Activated T-cell treated with anti-CD3 and anti-CD28 coated beads, Interleukin-2, amount 50 U/mL, for 4 hours (primary cell): ENCODE measurements around the gene TRMT13. TPM values are rescaled to one million over a fixed set of nuclear protein-coding genes. Genes with fewer than 3 reads are reported as not detected.
"Not testable (repeated sequence)": the region's sequence is repeated elsewhere in the genome, so short reads cannot be mapped to it uniquely, and the experiment has no call there.

Source experiments
- ATAC-seq, 2 donors: fragments of 200-7000 bp; cut with Tn5 transposase; one replicate each; pipeline ENCODE4 v1.10.0; 2021
- DNase-seq: peaks from one replicate; pipeline ENCODE4 v3.0.0-alpha.2; 2020
- H3K27me3 Mint-ChIP-seq: one replicate; pipeline ENCODE4 v1.8.0; 2021; ENCODE audit warnings: low read depth, mixed read lengths
- H3K36me3 Mint-ChIP-seq: one replicate; pipeline ENCODE4 v1.8.0; 2022; ENCODE audit warnings: mixed read lengths; ENCODE audit not compliant: insufficient read depth
- H3K4me1 Mint-ChIP-seq: one replicate; pipeline ENCODE4 v1.8.0; 2021; ENCODE audit warnings: low read depth, mixed read lengths
- H3K4me3 Mint-ChIP-seq: one replicate; pipeline ENCODE4 v1.8.0; 2021; ENCODE audit warnings: mild to moderate bottlenecking, moderate library complexity, mixed read lengths
- H3K9me3 Mint-ChIP-seq: one replicate; pipeline ENCODE4 v1.8.0; 2021; ENCODE audit warnings: mixed read lengths
- total RNA-seq, 3 donors: library from RNA; stranded (reverse); gene quantifications; one replicate each; pipeline ENCODE4 v1.2.1, GENCODE V29; 2021

Gene TRMT13
- total RNA-seq, 3 donors from 2014 or later: 25.5 to 30.0 (median 26.3) TPM

DNA sequence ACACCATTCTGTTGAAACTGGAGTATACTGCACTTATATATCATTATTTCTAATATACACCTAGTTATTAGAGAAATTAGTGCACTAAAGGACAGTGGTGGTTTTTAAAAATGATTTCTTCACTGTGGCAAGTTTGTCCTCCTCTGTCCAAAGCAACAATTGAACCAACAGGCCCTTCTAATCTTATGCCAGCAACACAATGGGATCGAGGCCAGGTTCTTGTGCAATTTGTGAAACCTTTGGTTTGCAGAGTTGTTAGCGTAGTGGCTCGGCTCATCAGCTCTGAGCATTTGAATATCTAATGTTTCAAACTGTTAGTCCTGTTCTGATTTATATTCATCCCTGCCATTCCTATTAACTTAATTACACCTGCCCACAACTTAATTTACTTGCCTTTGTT is 54.9 kb downstream of the TRMT13 start:
- Mint-ChIP-seq H3K4me1 (no peaks in the 10 kb centered on the region), H3K27me3 (no peaks in the 10 kb centered on the region), H3K9me3 (no peaks in the 10 kb centered on the region), H3K36me3 (peaks cover 13% of the 10 kb centered on the region), H3K4me3 (no peak overlapping the region)
- ATAC-seq (no peak), DNase-seq (no peak)

DNA sequence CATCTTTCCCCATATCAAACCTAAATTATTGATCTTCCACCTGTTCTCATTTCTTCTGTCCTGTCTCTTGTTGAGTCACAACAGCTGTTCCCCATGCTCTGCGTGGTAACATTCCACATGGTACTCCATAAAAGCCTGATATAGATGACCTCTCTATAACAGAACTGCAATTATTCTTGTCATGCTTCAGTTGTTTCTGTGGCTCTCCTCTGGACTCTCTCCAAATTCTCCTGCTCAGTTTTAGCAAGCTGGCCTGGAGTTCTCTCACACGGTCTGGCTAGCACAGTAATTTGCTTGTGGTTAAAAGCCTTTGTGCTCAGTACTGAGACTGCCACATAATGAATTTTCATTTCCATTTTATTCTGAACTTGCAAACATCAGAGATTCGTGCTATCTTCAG is 55.7 kb downstream of the TRMT13 start:
- ATAC-seq: no peak
- Mint-ChIP-seq H3K4me3 (no peak overlapping the region), H3K27me3 (no peaks in the 10 kb centered on the region), H3K9me3 (no peaks in the 10 kb centered on the region), H3K4me1 (no peaks in the 10 kb centered on the region), H3K36me3 (peaks cover 13% of the 10 kb centered on the region)
- DNase-seq: no peak

DNA sequence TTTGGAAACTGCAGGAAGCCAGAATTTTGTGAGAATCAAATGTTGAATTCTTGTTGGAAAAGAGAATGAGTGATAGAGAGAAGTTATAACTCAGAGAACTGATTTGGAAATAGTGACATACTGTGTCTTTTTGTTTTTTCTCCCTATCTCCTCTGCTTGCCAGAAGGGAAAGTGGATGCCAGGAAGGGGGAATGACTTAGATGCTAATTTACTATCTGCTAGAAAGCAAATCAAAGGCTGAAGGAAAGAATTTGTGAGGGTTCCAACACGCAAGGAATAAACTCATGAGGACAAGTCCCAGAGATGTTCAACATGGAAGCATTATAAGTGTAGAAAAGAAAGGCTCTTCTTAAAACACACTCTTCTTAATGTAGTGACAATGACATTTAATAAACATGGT is 65.6 kb downstream of the TRMT13 start:
- H3K36me3 Mint-ChIP-seq: peaks cover 50% of the 10 kb centered on the region
- H3K9me3 Mint-ChIP-seq: no peaks in the 10 kb centered on the region
- no peak overlapping the region for H3K4me3 Mint-ChIP-seq
- ATAC-seq: no peak
- DNase-seq: no peak
- H3K4me1 Mint-ChIP-seq: no peaks in the 10 kb centered on the region
- no peaks in the 10 kb centered on the region for H3K27me3 Mint-ChIP-seq

DNA sequence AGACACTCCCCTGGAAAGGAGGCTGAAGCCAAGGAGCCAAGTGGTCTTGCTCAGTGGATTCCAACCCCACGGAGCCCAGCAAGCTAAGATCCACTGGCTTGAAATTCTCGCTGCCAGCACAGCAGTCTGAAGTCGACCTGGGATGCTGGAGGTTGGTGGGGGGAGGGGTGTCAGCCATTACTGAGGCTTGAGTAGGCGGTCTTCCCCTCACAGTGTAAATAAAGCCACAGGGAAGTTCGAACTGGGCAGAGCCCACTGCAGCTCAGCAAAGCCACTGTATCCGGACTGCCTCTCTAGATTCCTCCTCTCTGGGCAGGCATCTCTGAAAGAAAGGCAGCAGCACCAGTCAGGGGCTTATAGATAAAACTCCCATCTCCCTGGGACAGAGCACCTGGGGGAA is 67.1 kb downstream of the TRMT13 start:
- DNase-seq, H3K9me3 Mint-ChIP-seq, H3K4me1 Mint-ChIP-seq, ATAC-seq, H3K27me3 Mint-ChIP-seq, H3K4me3 Mint-ChIP-seq: not testable (repeated sequence)
- peaks cover 65% of the 10 kb centered on the region for H3K36me3 Mint-ChIP-seq

Other genes starting within 250 kb of the TRMT13 start
- 10 to 100 TPM; 14.0 to 18.5 (median 16.9) TPM for gene SLC35A3, start 163.2 kb upstream of the TRMT13 start, total RNA-seq
- 1 to 10 TPM; 6.4 to 8.2 (median 6.5) TPM for gene SASS6, start 233 bp upstream of the TRMT13 start, total RNA-seq
- gene LRRC39, start 45.1 kb downstream of the TRMT13 start, total RNA-seq: under 1 TPM; 0.30 to 0.69 (median 0.38) TPM
- 10 to 100 TPM in 2 of 3 donors, 1 to 10 TPM in 1; 9.7 to 11.5 (median 11.3) TPM for gene DBT, start 116.7 kb downstream of the TRMT13 start, total RNA-seq
- 10 to 100 TPM; 55.3 to 63.9 (median 58.0) TPM for gene RTCA, start 133.1 kb downstream of the TRMT13 start, total RNA-seq
- 10 to 100 TPM in 2 of 3 donors, 1 to 10 TPM in 1; 9.5 to 12.8 (median 12.5) TPM for gene CDC14A, start 219.3 kb downstream of the TRMT13 start, total RNA-seq